ENCODE results near the gene DYNC2LI1.
A peak's percentile ranks its signal among the peaks of the same experiment; 100 is the strongest.
"Not testable (repeated sequence)": the region's sequence is repeated elsewhere in the genome, so short reads cannot be mapped to it uniquely, and the experiment has no call there.

Gene DYNC2LI1

DNA sequence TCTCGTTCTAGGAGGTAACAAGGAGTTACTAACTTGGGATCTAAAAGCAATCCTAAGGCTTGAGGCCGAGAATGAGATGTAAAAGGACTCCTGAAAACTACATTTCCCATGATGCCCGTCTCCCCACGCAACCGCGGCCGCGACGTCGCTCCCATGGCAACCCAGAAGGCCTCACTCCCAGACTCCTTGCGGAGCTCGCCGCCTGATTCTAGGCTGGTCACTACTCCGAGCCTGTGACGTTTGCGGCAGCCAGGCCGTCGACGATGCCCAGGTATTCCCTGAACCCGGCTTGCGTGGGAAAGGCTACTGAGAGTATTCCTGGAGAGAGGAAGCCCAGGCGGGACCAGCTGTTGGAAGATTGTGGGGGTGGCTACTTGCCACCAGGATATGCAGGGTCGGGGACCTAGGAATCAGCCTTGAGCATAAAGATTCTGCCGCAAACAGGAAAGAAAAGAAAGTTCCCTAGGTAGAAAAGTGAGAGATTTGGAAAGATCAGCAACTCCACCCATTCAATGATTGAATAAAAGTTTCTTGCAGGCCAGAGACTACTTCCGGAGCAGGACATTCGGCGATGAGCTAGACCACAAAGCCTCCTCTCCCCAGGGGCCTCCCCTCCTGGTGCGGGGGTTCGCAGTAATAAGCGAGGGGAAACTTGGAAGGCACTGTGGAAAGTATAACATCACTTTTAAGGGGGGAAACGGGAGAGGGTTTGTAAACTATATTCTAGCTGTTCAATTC lies at the start of gene DYNC2LI1:
Gene DYNC2LI1, plus strand, starts transcription at position 164 of the 738 bp plus-strand sequence. Its CDS starts 100 bp downstream, at position 264.
- H3K36me3 ChIP-seq (ENCODE audit: low read depth): peaks cover 6% of the 10 kb centered on the region; the same call in 1 of the 2 replicates
- H3K4me3 ChIP-seq (ENCODE audit: severe bottlenecking): peak within 1 kb of the TSS; percentile 72
- H3K27ac ChIP-seq (ENCODE audit: poor library complexity, severe bottlenecking): peak within 1 kb of the TSS; percentile 66
- H3K4me1 ChIP-seq (ENCODE audit: insufficient read depth, poor library complexity, severe bottlenecking): peaks cover 7% of the 10 kb centered on the region
- no peaks in the 10 kb centered on the region for H3K27me3 ChIP-seq (ENCODE audit: insufficient read depth, poor library complexity, severe bottlenecking)
- peak; percentile 100 for ATAC-seq (ENCODE audit: low read depth)
- peak; percentile 91 for DNase-seq (ENCODE audit: low spot score)
- H3K9me3 ChIP-seq (ENCODE audit: severe bottlenecking): peaks cover 2% of the 10 kb centered on the region
- TF ChIP-seq, protein P1, sequence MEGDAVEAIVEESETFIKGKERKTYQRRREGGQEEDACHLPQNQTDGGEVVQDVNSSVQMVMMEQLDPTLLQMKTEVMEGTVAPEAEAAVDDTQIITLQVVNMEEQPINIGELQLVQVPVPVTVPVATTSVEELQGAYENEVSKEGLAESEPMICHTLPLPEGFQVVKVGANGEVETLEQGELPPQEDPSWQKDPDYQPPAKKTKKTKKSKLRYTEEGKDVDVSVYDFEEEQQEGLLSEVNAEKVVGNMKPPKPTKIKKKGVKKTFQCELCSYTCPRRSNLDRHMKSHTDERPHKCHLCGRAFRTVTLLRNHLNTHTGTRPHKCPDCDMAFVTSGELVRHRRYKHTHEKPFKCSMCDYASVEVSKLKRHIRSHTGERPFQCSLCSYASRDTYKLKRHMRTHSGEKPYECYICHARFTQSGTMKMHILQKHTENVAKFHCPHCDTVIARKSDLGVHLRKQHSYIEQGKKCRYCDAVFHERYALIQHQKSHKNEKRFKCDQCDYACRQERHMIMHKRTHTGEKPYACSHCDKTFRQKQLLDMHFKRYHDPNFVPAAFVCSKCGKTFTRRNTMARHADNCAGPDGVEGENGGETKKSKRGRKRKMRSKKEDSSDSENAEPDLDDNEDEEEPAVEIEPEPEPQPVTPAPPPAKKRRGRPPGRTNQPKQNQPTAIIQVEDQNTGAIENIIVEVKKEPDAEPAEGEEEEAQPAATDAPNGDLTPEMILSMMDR (IDR thresholded peaks at IDR 0.05; ENCODE audit: poor library complexity, severe bottlenecking): no peak

DNA sequence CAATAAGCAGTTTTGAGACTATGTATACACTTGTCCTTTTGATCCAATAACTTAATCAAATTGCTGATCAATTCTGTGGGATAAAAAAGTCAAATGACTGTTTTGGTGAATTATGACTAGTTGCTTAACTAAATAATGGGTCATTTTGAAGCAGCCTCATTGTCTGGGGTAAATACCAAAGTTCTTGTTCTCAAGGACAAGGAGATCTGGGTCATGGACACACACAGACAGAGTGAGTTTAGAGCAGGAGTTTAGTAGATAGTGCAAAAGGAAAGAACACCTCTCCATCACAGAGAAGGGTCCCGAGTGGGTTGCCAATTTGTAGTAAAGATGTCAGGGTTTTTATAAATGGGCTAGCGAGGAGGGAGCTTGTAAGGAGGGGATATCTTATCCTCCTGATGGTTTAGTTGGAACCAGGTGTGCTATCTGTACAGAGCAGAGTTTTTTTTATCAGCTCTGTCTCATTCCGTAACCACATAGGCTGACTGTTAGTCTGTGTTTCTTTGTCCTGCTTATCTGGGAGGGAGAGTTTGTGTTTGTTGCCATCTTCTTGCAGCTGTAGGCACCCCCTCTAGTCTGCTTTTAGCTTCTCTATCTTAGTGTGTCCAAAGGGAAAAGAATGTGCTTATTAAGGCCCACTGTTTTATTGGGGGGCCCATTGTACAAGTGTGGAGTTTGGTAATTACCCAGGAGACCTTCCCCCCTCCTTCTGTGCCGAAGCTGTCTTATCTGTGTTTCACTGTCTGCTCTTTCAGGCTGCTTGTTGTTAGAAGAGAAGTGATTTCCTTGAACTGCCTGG lies 48.9 kb upstream of the DYNC2LI1 start:
- no peaks in the 10 kb centered on the region for H3K27me3 ChIP-seq (ENCODE audit: insufficient read depth, poor library complexity, severe bottlenecking)
- H3K27ac ChIP-seq (ENCODE audit: poor library complexity, severe bottlenecking): no peak overlapping the region
- no peaks in the 10 kb centered on the region for H3K4me1 ChIP-seq (ENCODE audit: insufficient read depth, poor library complexity, severe bottlenecking)
- H3K36me3 ChIP-seq (ENCODE audit: low read depth): no peaks in the 10 kb centered on the region
- no peak overlapping the region for H3K4me3 ChIP-seq (ENCODE audit: severe bottlenecking)
- DNase-seq (ENCODE audit: low spot score) (no peak), ATAC-seq (ENCODE audit: low read depth) (no peak)
- TF ChIP-seq, protein P1 (IDR thresholded peaks at IDR 0.05; ENCODE audit: poor library complexity, severe bottlenecking): no peak
- peaks cover 1% of the 10 kb centered on the region for H3K9me3 ChIP-seq (ENCODE audit: severe bottlenecking)

DNA sequence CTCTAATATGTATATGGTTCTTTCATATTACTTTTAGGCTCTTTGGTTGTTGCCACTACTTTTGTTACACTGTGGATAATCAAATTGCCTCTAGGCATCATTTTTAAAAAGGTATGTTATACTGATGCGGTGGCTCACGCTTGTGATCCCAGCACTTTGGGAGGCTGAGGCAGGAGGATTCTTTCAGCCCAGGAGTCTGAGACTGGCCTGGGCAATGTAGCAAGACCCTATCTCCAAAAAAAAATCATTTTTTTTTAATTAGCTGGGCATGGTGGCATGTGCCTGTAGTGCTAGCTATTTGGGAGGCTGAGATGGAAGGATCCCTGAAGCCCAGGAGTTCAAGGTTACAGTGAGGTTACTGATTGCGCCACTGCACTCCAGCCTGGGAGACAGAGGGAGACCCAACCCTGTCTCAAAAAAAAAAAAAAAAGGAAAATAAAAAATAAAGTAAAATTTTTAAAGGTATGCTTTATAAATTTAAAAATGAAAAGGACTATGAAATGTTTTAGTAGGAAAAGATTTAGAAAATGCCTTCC lies 48.1 kb upstream of the DYNC2LI1 start:
- ATAC-seq (ENCODE audit: low read depth) (no peak), DNase-seq (ENCODE audit: low spot score) (no peak)
- no peak overlapping the region for H3K27ac ChIP-seq (ENCODE audit: poor library complexity, severe bottlenecking)

DNA sequence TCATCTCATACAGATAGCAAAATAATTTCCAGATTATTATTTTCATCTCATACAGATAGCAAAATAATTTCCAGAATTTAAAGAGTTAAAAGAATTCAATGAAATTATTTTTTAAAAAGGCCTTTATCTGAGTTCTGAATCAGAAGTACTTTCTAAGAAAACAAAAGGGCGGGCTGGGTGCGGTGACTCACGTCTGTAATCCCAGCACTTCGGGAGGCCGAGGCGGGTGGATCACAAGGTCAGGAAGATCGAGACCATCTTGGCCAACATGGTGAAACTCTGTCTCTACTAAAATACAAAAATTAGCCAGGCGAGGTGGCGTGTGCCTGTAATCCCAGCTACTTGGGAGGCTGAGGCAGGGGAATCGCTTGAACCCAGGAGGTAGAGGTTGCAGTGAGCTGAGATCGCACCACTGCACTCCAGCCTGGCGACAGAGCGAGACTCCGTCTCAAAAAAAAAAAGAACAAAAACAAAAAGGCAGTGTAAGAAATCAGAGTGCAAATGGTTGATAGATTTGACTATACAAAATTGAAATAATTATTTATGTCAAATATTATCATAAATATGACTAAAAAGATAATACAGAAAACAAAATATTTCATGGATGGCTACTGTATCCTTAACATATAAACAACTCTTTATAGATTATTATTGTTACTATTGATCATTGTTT lies 46.7 kb upstream of the DYNC2LI1 start:
- ATAC-seq (ENCODE audit: low read depth); H3K27ac ChIP-seq (ENCODE audit: poor library complexity, severe bottlenecking); H3K4me1 ChIP-seq (ENCODE audit: insufficient read depth, poor library complexity, severe bottlenecking); H3K9me3 ChIP-seq (ENCODE audit: severe bottlenecking); H3K4me3 ChIP-seq (ENCODE audit: severe bottlenecking); H3K36me3 ChIP-seq (ENCODE audit: low read depth); H3K27me3 ChIP-seq (ENCODE audit: insufficient read depth, poor library complexity, severe bottlenecking); DNase-seq (ENCODE audit: low spot score): not testable (repeated sequence)

More for the DNA sequence above, 48.1 kb upstream of the DYNC2LI1 start:
- Histone ChIP-seq H3K27me3 (ENCODE audit: insufficient read depth, poor library complexity, severe bottlenecking) (no peaks in the 10 kb centered on the region), H3K9me3 (ENCODE audit: severe bottlenecking) (peaks cover 1% of the 10 kb centered on the region), H3K36me3 (ENCODE audit: low read depth) (no peaks in the 10 kb centered on the region), H3K4me1 (ENCODE audit: insufficient read depth, poor library complexity, severe bottlenecking) (no peaks in the 10 kb centered on the region), H3K4me3 (ENCODE audit: severe bottlenecking) (no peak overlapping the region)
- TF ChIP-seq, protein P1 (IDR thresholded peaks at IDR 0.05; ENCODE audit: poor library complexity, severe bottlenecking): no peak

DNA sequence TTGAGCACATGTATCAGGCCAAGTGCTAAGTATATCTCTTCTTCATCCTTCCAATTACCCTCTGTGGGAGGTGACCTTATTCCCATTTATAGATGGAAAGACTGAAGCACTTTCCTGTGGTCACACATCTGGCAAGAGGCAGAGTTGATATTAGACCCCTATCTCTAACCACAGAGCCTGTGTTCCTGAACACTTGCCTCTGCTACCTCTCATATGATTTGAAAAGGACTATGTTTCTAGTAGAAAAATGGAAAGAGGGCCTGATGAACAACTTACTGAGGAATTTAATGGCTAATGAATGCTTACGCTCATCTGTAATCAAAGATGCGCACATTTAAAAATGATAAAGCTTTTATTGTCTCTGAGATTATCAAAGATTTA lies 46.2 kb upstream of the DYNC2LI1 start:
- Histone ChIP-seq H3K4me3 (ENCODE audit: severe bottlenecking) (no peak overlapping the region), H3K9me3 (ENCODE audit: severe bottlenecking) (peaks cover 1% of the 10 kb centered on the region), H3K27ac (ENCODE audit: poor library complexity, severe bottlenecking) (no peak overlapping the region), H3K27me3 (ENCODE audit: insufficient read depth, poor library complexity, severe bottlenecking) (no peaks in the 10 kb centered on the region), H3K36me3 (ENCODE audit: low read depth) (no peaks in the 10 kb centered on the region), H3K4me1 (ENCODE audit: insufficient read depth, poor library complexity, severe bottlenecking) (no peaks in the 10 kb centered on the region)
- ATAC-seq (ENCODE audit: low read depth) (no peak), DNase-seq (ENCODE audit: low spot score) (no peak)
- TF ChIP-seq, protein P1 (IDR thresholded peaks at IDR 0.05; ENCODE audit: poor library complexity, severe bottlenecking): no peak

Data from RWPE2 (cell line).